Kidney (tissue), 14 donors: Measurements from ENCODE around the gene TAF3. TPM values are rescaled to one million over a fixed set of nuclear protein-coding genes. Genes with fewer than 3 reads are reported as not detected.

Source experiments
- DNase-seq, 5 donors: peaks; one replicate each; pipeline ENCODE4 v3.0.0-alpha.2; 2013 to 2020
- FAIRE-seq: peaks from 2 replicates; lab custom pipeline; 2012; peaks lifted over from hg19 to GRCh38; lab: Jason Lieb, UNC
- H3K27ac ChIP-seq, 2 donors: one replicate each; pipeline ENCODE4 v1.7.0; 2013; ENCODE audit warnings: low read depth in 2 of 2, low read length in 2 of 2, inconsistent platforms in 1 of 2
- H3K27me3 ChIP-seq: one replicate; pipeline ENCODE4 v1.7.1; 2013; ENCODE audit warnings: low read length, inconsistent platforms; ENCODE audit not compliant: control insufficient read depth, insufficient read depth
- H3K36me3 ChIP-seq, 3 donors: one replicate each; pipeline versions ENCODE4 v1.7.0 to v1.7.1; 2013; ENCODE audit warnings: low read length in 3 of 3, control low read depth in 1 of 3, inconsistent platforms in 1 of 3; ENCODE audit not compliant: insufficient read depth in 3 of 3, control insufficient read depth in 2 of 3
- H3K4me1 ChIP-seq, 3 donors: one replicate each; pipeline versions ENCODE4 v1.7.0 to v1.7.1; 2013; ENCODE audit warnings: low read length in 3 of 3, inconsistent platforms in 1 of 3, low read depth in 1 of 3; ENCODE audit not compliant: control insufficient read depth in 2 of 3, insufficient read depth in 2 of 3
- H3K4me3 ChIP-seq, 3 donors: one replicate each; pipeline versions ENCODE4 v1.7.0 to v1.8.1; 2013; ENCODE audit warnings: low read length in 3 of 3, control low read depth in 1 of 3, inconsistent platforms in 1 of 3
- H3K9ac ChIP-seq, 3 donors: one replicate each; pipeline versions ENCODE4 v1.7.0 to v1.7.1; 2013; ENCODE audit warnings: low read length in 3 of 3, control low read depth in 1 of 3, inconsistent platforms in 1 of 3
- H3K9me3 ChIP-seq, 3 donors: one replicate each; pipeline versions ENCODE4 v1.7.0 to v1.7.1; 2013; ENCODE audit warnings: low read length in 3 of 3, control low read depth in 1 of 3, inconsistent platforms in 1 of 3; ENCODE audit not compliant: control insufficient read depth in 2 of 3, insufficient read depth in 1 of 3
- CTCF ChIP-seq: IDR thresholded peaks from 3 replicates; pipeline ENCODE4 v1.5.1; 2012; ENCODE audit warnings: mild to moderate bottlenecking, moderate library complexity, borderline replicate concordance; ENCODE audit not compliant: insufficient read depth; ENCODE audit errors: extremely low read depth
- intact Hi-C: fragments of 100-400 bp; cut with DNase I; formaldehyde crosslinking; loops from one replicate; pipeline ENCODE4 v1.11.1; 2022
- polyA plus RNA-seq: library from polyadenylated mRNA; stranded (reverse); fragments of 350-450 nt; fragmentation: Illumina TruSeq; extraction: RNeasy Lipid Tissue Mini Kit (QIAGEN cat#74804); gene quantifications from one replicate; pipeline ENCODE4 v1.2.3, GENCODE V29; 2014; ENCODE audit warnings: low read depth, low replicate concordance; ENCODE audit not compliant: insufficient read depth
- total RNA-seq: library from RNA; stranded (reverse); fragmentation: NEBNext Ultra II Directional; extraction: Animal tissue kit (Norgen Biotek cat#: 25700); gene quantifications from one replicate; pipeline ENCODE4 v1.2.1, GENCODE V29; 2021
- donor health status: control.
- donor health status: control.
- donor health status: control.
- donor health status: control.
- donor health status: control.
- donor health status: DM: yes; HTN: yes; CAD: no.
- donor health status: Normal renal cell carcinoma (clear cell type).

The TAF3 gene
- total and polyA plus RNA-seq, 2 donors from 2014 or later = 4.0 to 8.7 TPM

GRCh38 chr10:8032558-8032957, 214.3 kb downstream of the TAF3 start:
- no peak overlapping the region for H3K27ac ChIP-seq
- H3K4me3 ChIP-seq = no peak overlapping the region
- H3K9ac ChIP-seq = no peak overlapping the region
- H3K36me3 ChIP-seq = no peaks in the 10 kb centered on the region
- FAIRE-seq (no peak), DNase-seq (no peak)
- H3K9me3 ChIP-seq = no peaks in the 10 kb centered on the region
- peaks cover 29% of the 10 kb centered on the region for H3K27me3 ChIP-seq
- TF ChIP-seq CTCF = no peak
- peaks cover 0 to 2% (median 0%) of the 10 kb centered on the region in 3 donors for H3K4me1 ChIP-seq
- intact Hi-C loops = no loop called here

GRCh38 chr10:8033812-8034465, 215.6 kb downstream of the TAF3 start:
- peak in 3 of 5 donors; percentile 38 to 65 (median 53) for DNase-seq
- peaks cover 42% of the 10 kb centered on the region for H3K27me3 ChIP-seq

GRCh38 chr10:8034466-8035005, 216.2 kb downstream of the TAF3 start:
- peaks cover 47% of the 10 kb centered on the region for H3K27me3 ChIP-seq
- H3K4me3 ChIP-seq = no peak overlapping the region
- FAIRE-seq (no peak), DNase-seq (peak in 4 of 5 donors; percentile 42 to 72 (median 50))
- TF ChIP-seq CTCF = no peak
- H3K36me3 ChIP-seq = no peaks in the 10 kb centered on the region
- intact Hi-C loops = no loop called here
- H3K9me3 ChIP-seq = no peaks in the 10 kb centered on the region
- H3K27ac ChIP-seq = peak overlapping the region; percentile 63 to 71
- peaks cover 0 to 2% (median 0%) of the 10 kb centered on the region in 3 donors for H3K4me1 ChIP-seq
- no peak overlapping the region for H3K9ac ChIP-seq

More at GRCh38 chr10:8033812-8034465, 215.6 kb downstream of the TAF3 start:
- H3K27ac ChIP-seq = peak overlapping the region; percentile 63 to 74
- no peak overlapping the region for H3K4me3 ChIP-seq
- intact Hi-C loops = no loop called here
- no peak for FAIRE-seq
- TF ChIP-seq CTCF = no peak
- no peaks in the 10 kb centered on the region for H3K36me3 ChIP-seq
- H3K9me3 ChIP-seq = no peaks in the 10 kb centered on the region
- no peak overlapping the region for H3K9ac ChIP-seq
- peaks cover 0 to 2% (median 0%) of the 10 kb centered on the region in 3 donors for H3K4me1 ChIP-seq
